Smooth muscle cell (in vitro differentiated cells): ENCODE data around the gene GIT1. TPM values are rescaled to one million over a fixed set of nuclear protein-coding genes. Genes with fewer than 3 reads are reported as not detected.

Experiments
- DNase-seq: peaks from one replicate; lab custom pipeline; 2025; ENCODE audit not compliant: unreplicated experiment; lab: John Stamatoyannopoulos, UW
- H2AFZ ChIP-seq: fragments of 200-600 bp; sonication (generic); 2 replicates; pipeline ENCODE4 v1.6.0; 2016; ENCODE audit warnings: antibody characterized with exemption, low read depth, mild to moderate bottlenecking
- H3F3A ChIP-seq: fragments of 200-600 bp; sonication (generic); 2 replicates; pipeline ENCODE4 v1.6.0; 2017; ENCODE audit warnings: antibody characterized with exemption, low read depth
- H3K27ac ChIP-seq: fragments of 200-600 bp; sonication (generic); 2 replicates; pipeline ENCODE4 v1.5.1; 2016; ENCODE audit warnings: low read depth, mild to moderate bottlenecking
- H3K27me3 ChIP-seq: fragments of 200-600 bp; sonication (generic); 2 replicates; pipeline ENCODE4 v1.6.1; 2016; ENCODE audit warnings: low read depth, mild to moderate bottlenecking
- H3K36me3 ChIP-seq: fragments of 200-600 bp; sonication (generic); 2 replicates; pipeline ENCODE4 v1.5.1; 2016; ENCODE audit warnings: low read depth
- H3K4me1 ChIP-seq: fragments of 200-600 bp; sonication (generic); 2 replicates; pipeline ENCODE4 v1.5.1; 2016; ENCODE audit warnings: low read depth
- H3K4me2 ChIP-seq: fragments of 200-600 bp; sonication (generic); 2 replicates; pipeline ENCODE4 v1.6.0; 2016; ENCODE audit warnings: mild to moderate bottlenecking
- H3K4me3 ChIP-seq: fragments of 200-600 bp; sonication (generic); 2 replicates; pipeline ENCODE4 v1.5.1; 2016; ENCODE audit warnings: mild to moderate bottlenecking
- H3K79me2 ChIP-seq: fragments of 200-600 bp; sonication (generic); 2 replicates; pipeline ENCODE4 v1.6.0; 2016; ENCODE audit warnings: low read depth, mild to moderate bottlenecking
- H3K9ac ChIP-seq: fragments of 200-600 bp; sonication (generic); 2 replicates; pipeline ENCODE4 v1.6.0; 2016; ENCODE audit warnings: low read depth
- H3K9me3 ChIP-seq: fragments of 200-600 bp; sonication (generic); replicated peaks from 2 replicates; pipeline ENCODE4 v1.5.1; 2016; ENCODE audit warnings: low read depth
- H4K20me1 ChIP-seq: fragments of 200-600 bp; sonication (generic); 2 replicates; pipeline ENCODE4 v1.6.0; 2016; ENCODE audit warnings: low read depth
- WGBS: methylation state at CpG from one replicate; pipeline ENCODE4 v1.1.7; 2016; ENCODE audit warnings: low lambda C conversion rate; 5-methylcytosine and 5-hydroxymethylcytosine counted together
- polyA plus RNA-seq: library from polyadenylated mRNA; unstranded; fragments of >200 nt; fragmentation: Nextera tagmentation; extraction: Ambion mirVana; gene quantifications from 2 replicates; pipeline ENCODE4 v1.2.1, GENCODE V29; 2016
- total RNA-seq: library from RNA; depleted of rRNA; stranded (reverse); fragments of >200 nt; gene quantifications from 2 replicates; pipeline ENCODE4 v1.2.3, GENCODE V29; 2014
- TF ChIP-seq, protein P1 (sequence below): fragments of 200-600 bp; sonication (generic); IDR thresholded peaks from 2 replicates; pipeline ENCODE4 v1.5.1; 2017; ENCODE audit warnings: borderline replicate concordance, mild to moderate bottlenecking, antibody characterized with exemption; ENCODE audit not compliant: insufficient read depth, poor library complexity, severe bottlenecking

The GIT1 gene
- total and polyA plus RNA-seq, 2 experiments from 2014 or later, result 17.6 to 23.0 TPM

DNA sequence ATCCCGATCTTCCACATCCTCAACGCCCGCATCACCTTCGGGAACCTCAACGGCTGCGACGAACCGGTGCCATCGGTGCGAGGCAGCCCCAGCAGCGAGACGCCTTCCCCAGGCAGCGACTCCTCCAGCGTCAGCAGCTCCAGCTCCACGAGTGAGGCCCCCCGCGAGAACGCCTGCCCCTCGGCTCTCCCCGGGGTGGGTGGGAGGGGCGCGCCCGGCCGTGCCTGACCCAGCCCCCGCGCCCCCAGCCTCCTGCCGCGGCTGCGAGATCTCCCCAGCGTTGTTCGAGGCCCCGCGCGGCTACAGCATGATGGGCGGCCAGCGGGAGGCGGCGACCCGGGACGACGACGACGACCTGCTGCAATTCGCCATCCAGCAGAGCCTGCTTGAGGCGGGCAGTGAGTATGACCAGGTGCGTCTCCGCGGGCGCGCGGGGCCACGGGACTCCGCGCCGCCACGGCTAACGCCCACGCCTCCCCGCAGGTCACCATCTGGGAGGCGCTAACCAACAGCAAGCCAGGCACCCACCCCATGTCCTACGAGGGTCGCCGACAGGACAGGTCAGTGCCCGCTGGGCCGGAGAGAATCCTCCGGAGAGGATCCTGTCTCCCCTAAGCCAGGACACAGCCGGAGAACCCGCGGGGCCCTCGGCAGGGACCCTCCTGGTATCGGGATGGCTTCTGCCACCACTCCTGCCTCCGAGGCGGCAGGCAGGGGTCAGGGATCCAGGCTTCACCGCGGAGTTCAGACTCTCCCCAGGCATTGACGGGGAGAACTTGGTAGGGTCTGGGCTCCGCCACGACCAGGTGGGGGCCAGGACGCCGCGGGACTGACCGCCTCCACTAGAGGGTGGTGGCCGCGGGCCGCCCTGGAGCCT is 23.2 kb upstream of the GIT1 start:
- no peak overlapping the region for H3K27ac ChIP-seq
- peaks cover 17% of the 10 kb centered on the region for H3K27me3 ChIP-seq
- TF ChIP-seq, protein P1, sequence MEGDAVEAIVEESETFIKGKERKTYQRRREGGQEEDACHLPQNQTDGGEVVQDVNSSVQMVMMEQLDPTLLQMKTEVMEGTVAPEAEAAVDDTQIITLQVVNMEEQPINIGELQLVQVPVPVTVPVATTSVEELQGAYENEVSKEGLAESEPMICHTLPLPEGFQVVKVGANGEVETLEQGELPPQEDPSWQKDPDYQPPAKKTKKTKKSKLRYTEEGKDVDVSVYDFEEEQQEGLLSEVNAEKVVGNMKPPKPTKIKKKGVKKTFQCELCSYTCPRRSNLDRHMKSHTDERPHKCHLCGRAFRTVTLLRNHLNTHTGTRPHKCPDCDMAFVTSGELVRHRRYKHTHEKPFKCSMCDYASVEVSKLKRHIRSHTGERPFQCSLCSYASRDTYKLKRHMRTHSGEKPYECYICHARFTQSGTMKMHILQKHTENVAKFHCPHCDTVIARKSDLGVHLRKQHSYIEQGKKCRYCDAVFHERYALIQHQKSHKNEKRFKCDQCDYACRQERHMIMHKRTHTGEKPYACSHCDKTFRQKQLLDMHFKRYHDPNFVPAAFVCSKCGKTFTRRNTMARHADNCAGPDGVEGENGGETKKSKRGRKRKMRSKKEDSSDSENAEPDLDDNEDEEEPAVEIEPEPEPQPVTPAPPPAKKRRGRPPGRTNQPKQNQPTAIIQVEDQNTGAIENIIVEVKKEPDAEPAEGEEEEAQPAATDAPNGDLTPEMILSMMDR, result no peak
- H3K9ac ChIP-seq, result no peak overlapping the region
- H3K9me3 ChIP-seq, result no peaks in the 10 kb centered on the region
- H3K4me3 ChIP-seq, result no peak overlapping the region
- H3K4me1 ChIP-seq, result peaks cover 30% of the 10 kb centered on the region
- H3K79me2 ChIP-seq, result no peaks in the 10 kb centered on the region
- no peaks in the 10 kb centered on the region for H4K20me1 ChIP-seq
- H3K4me2 ChIP-seq, result peak overlapping the region; percentile 83
- no peak overlapping the region for H2AFZ ChIP-seq
- no peaks in the 10 kb centered on the region for H3K36me3 ChIP-seq
- no peaks in the 10 kb centered on the region for H3F3A ChIP-seq
- DNase-seq, result no peak
- 88% methylated on average over 47 of the region's 85 CpGs for WGBS

DNA sequence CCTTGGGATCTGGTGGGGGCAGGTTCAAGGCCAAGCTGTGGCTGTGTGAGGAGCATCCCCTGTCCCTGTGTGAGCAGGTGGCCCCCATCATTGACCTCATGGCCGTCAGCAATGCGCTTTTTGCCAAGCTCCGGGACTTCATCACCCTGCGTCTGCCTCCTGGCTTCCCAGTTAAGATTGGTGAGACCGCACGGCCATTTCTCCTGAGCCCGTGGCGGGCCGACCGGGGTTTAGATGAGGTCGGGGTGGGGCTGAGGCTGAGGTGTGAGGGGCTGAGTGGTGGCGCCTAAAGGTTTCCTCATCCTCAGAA is 22.6 kb upstream of the GIT1 start:
- WGBS, result over 99% methylated on average over 12 of the region's 12 CpGs
- no peaks in the 10 kb centered on the region for H3K9me3 ChIP-seq

GRCh38 chr17:29611351-29612093 is 22.1 kb upstream of the GIT1 start:
- H3K9me3 ChIP-seq, result no peaks in the 10 kb centered on the region
- H4K20me1 ChIP-seq, result no peaks in the 10 kb centered on the region
- TF ChIP-seq, protein P1, result no peak
- H3K27ac ChIP-seq, result no peak overlapping the region
- no peak overlapping the region for H3K4me3 ChIP-seq
- DNase-seq, result no peak
- H3F3A ChIP-seq, result no peaks in the 10 kb centered on the region
- H3K36me3 ChIP-seq, result no peaks in the 10 kb centered on the region
- H3K4me1 ChIP-seq, result peaks cover 24% of the 10 kb centered on the region
- no peak overlapping the region for H2AFZ ChIP-seq
- peaks cover 6% of the 10 kb centered on the region for H3K27me3 ChIP-seq
- no peak overlapping the region for H3K4me2 ChIP-seq
- H3K79me2 ChIP-seq, result no peaks in the 10 kb centered on the region
- WGBS, result 97% methylated on average over 11 of the region's 11 CpGs
- no peak overlapping the region for H3K9ac ChIP-seq

More for the DNA sequence above, 22.6 kb upstream of the GIT1 start:
- peaks cover 25% of the 10 kb centered on the region for H3K4me1 ChIP-seq
- H3K27me3 ChIP-seq, result peaks cover 11% of the 10 kb centered on the region
- no peaks in the 10 kb centered on the region for H3K79me2 ChIP-seq
- TF ChIP-seq, protein P1, result no peak
- no peak overlapping the region for H2AFZ ChIP-seq
- no peak overlapping the region for H3K27ac ChIP-seq
- no peaks in the 10 kb centered on the region for H3K36me3 ChIP-seq
- H3K4me3 ChIP-seq, result no peak overlapping the region
- H3K4me2 ChIP-seq, result no peak overlapping the region
- no peak overlapping the region for H3K9ac ChIP-seq
- DNase-seq, result no peak
- H4K20me1 ChIP-seq, result no peaks in the 10 kb centered on the region
- H3F3A ChIP-seq, result no peaks in the 10 kb centered on the region
